Endothelial cell of umbilical vein (primary cell): ENCODE results near the gene SLC10A7. TPM values are rescaled to one million over a fixed set of nuclear protein-coding genes. Genes with fewer than 3 reads are reported as not detected.

Experiments
- BruUV-seq: library from RNA; stranded (reverse); fragments of 400-500 nt; replicated peaks from 2 replicates; lab custom pipeline; 2021; lab: Mats Ljungman, UMichigan
- CTCF ChIA-PET: fragments of 300-600, 350-600 bp; sonication (Branson Sonifier 250); formaldehyde crosslinking; loops from one replicate; lab custom pipeline; 2021; ENCODE audit warnings: antibody characterized with exemption, inconsistent platforms; lab: Charles Lee
- POLR2A ChIA-PET: fragments of 300-600, 350-600 bp; sonication (Branson Sonifier 250); formaldehyde crosslinking; loops from one replicate; lab custom pipeline; 2021; ENCODE audit warnings: antibody characterized with exemption, inconsistent platforms; lab: Charles Lee
- DNase-seq: peaks from one replicate; pipeline ENCODE4 v3.0.0-alpha.2; 2011; ENCODE audit warnings: low read depth, low spot score
- FAIRE-seq: peaks from 2 replicates; lab custom pipeline; 2011; peaks lifted over from hg19 to GRCh38; lab: Jason Lieb, UNC
- H2AFZ ChIP-seq: 2 replicates; pipeline ENCODE4 v1.6.0; 2012; ENCODE audit warnings: low read depth, low read length, control low read depth, inconsistent platforms
- H3K27ac ChIP-seq: 2 replicates; pipeline ENCODE4 v1.5.1; 2011; ENCODE audit warnings: low read depth, mild to moderate bottlenecking, control low read depth, low read length, moderate library complexity; ENCODE audit not compliant: insufficient read depth
- H3K27me3 ChIP-seq, 2 experiments: 2 replicates each; pipeline versions ENCODE4 v1.6.0 to v1.6.1; 2011; ENCODE audit warnings: low read length in 2 of 2, mixed read lengths in 1 of 2; ENCODE audit not compliant: control insufficient read depth in 2 of 2, insufficient read depth in 2 of 2
- H3K36me3 ChIP-seq, 2 experiments: 2 replicates in 1 of 2; 3 replicates in 1 of 2; pipeline ENCODE4 v1.5.1; 2011; ENCODE audit warnings: low read length in 2 of 2, mild to moderate bottlenecking in 1 of 2, moderate library complexity in 1 of 2; ENCODE audit not compliant: control insufficient read depth in 2 of 2, insufficient read depth in 2 of 2; ENCODE audit errors: extremely low read depth in 1 of 2
- H3K4me1 ChIP-seq: 3 replicates; pipeline ENCODE4 v1.5.1; 2011; ENCODE audit warnings: mild to moderate bottlenecking, low read length; ENCODE audit not compliant: control insufficient read depth, insufficient read depth; ENCODE audit errors: extremely low read depth
- H3K4me2 ChIP-seq: 2 replicates; pipeline ENCODE4 v1.6.1; 2011; ENCODE audit warnings: low read length, control low read depth, mixed read lengths; ENCODE audit not compliant: insufficient read depth
- H3K4me3 ChIP-seq, 3 experiments: fragments of 200-600 bp in 1 of 3; sonication (generic), shearing (Covaris generic) in 1 of 3; replicated peaks in 1 of 3; 2 replicates each; pipeline ENCODE4 v1.5.1; 2011 to 2016; ENCODE audit warnings: control low read depth in 3 of 3, low read length in 3 of 3, mild to moderate bottlenecking in 2 of 3, inconsistent platforms in 1 of 3, low read depth in 1 of 3, moderate library complexity in 1 of 3; ENCODE audit not compliant: insufficient read depth in 1 of 3
- H3K79me2 ChIP-seq: 2 replicates; pipeline ENCODE4 v1.6.0; 2012; ENCODE audit warnings: low read length, inconsistent platforms; ENCODE audit not compliant: control insufficient read depth, insufficient read depth
- H3K9ac ChIP-seq: replicated peaks from 2 replicates; pipeline ENCODE3; 2011; ENCODE audit warnings: low read length, control low read depth; ENCODE audit not compliant: insufficient read depth; ENCODE audit errors: extremely low read depth
- H3K9me1 ChIP-seq: replicated peaks from 3 replicates; pipeline ENCODE4 v1.6.0; 2011; ENCODE audit warnings: mild to moderate bottlenecking, low read length; ENCODE audit not compliant: control insufficient read depth, insufficient read depth; ENCODE audit errors: extremely low read depth
- H3K9me3 ChIP-seq: replicated peaks from 2 replicates; pipeline ENCODE4 v1.5.1; 2012; ENCODE audit warnings: low read length, inconsistent platforms; ENCODE audit not compliant: control insufficient read depth, insufficient read depth
- H4K20me1 ChIP-seq: replicated peaks from 2 replicates; pipeline ENCODE3; 2011; ENCODE audit warnings: mild to moderate bottlenecking, low read length; ENCODE audit not compliant: control insufficient read depth, insufficient read depth; ENCODE audit errors: extremely low read depth
- CTCF ChIP-seq, 2 donors: IDR thresholded peaks; 1 replicate in 1 of 2; 2 replicates in 1 of 2; pipeline ENCODE4 v1.5.1; 2011; ENCODE audit warnings: low read length in 2 of 2, mild to moderate bottlenecking in 2 of 2, moderate library complexity in 2 of 2, control low read depth in 1 of 2, inconsistent platforms in 1 of 2, low read depth in 1 of 2; ENCODE audit not compliant: insufficient read depth in 1 of 2; ENCODE audit errors: extremely low read depth in 1 of 2
- EZH2 ChIP-seq: IDR thresholded peaks from 2 replicates; pipeline ENCODE4 v1.6.1; 2012; ENCODE audit warnings: borderline replicate concordance, low read depth, mild to moderate bottlenecking, moderate library complexity, low read length, inconsistent platforms; ENCODE audit not compliant: severe bottlenecking
- FOS ChIP-seq: IDR thresholded peaks from 2 replicates; pipeline ENCODE4 v1.6.1; 2011; ENCODE audit warnings: mild to moderate bottlenecking, low read length, moderate library complexity, borderline replicate concordance; ENCODE audit not compliant: insufficient read depth
- GATA2 ChIP-seq: IDR thresholded peaks from 2 replicates; pipeline ENCODE4 v1.7.0; 2011; ENCODE audit warnings: low read depth, mild to moderate bottlenecking, moderate library complexity, mixed read lengths, low read length; ENCODE audit not compliant: insufficient read length, insufficient read depth
- JUN ChIP-seq: IDR thresholded peaks from 2 replicates; pipeline ENCODE4 v1.6.1; 2011; ENCODE audit warnings: borderline replicate concordance, low read depth; ENCODE audit not compliant: insufficient read length, insufficient read depth
- MAX ChIP-seq: IDR thresholded peaks from 2 replicates; pipeline ENCODE4 v1.6.1; 2011; ENCODE audit not compliant: insufficient read depth, insufficient read length
- MYC ChIP-seq: IDR thresholded peaks from one replicate; pipeline ENCODE4 v1.6.1; 2011; ENCODE audit warnings: mild to moderate bottlenecking, low read depth, low read length
- POLR2A ChIP-seq: IDR thresholded peaks from 2 replicates; pipeline ENCODE4 v1.6.1; 2012; ENCODE audit warnings: low read depth, mild to moderate bottlenecking, control low read depth, low read length
- POLR2AphosphoS5 ChIP-seq: IDR thresholded peaks from 2 replicates; pipeline ENCODE4 v1.6.1; 2012; ENCODE audit warnings: low read depth, mild to moderate bottlenecking, control low read depth, low read length, moderate library complexity; ENCODE audit not compliant: insufficient read depth
- dilution Hi-C: fragments of 300-500 bp; cut with MboI; formaldehyde crosslinking; loops from one replicate; pipeline ENCODE4 v1.15.0; 2019; ENCODE audit warnings: low sequenced_read_pairs; ENCODE audit not compliant: extremely low pct_ligation_motif_present
- intact Hi-C: fragments of 100-400 bp; cut with micrococcal nuclease; formaldehyde crosslinking; loops from one replicate; pipeline ENCODE4 v1.10.0; 2022
- polyA plus RNA-seq, 4 experiments: library from polyadenylated mRNA; depleted of rRNA in 3 of 4; stranded (reverse) in 3 of 4; unstranded in 1 of 4; fragments of >200 nt; gene quantifications; 2 replicates each; pipeline versions ENCODE4 v1.2.1 to v1.2.3, GENCODE V29; 2011 to 2012; ENCODE audit warnings: missing spikeins in 1 of 4
- total RNA-seq: library from RNA; stranded (reverse); gene quantifications from 2 replicates; pipeline ENCODE4 v1.2.3, GENCODE V29; 2021

SLC10A7 gene
- total and polyA plus RNA-seq, 2 donors (not counting 3 experiments of a cell fraction or from before 2014, with no cell fraction given), result 13.6 to 20.4 TPM

GRCh38 chr4:146299607-146300006 lies 222.1 kb downstream of the SLC10A7 start:
- H3K4me3 ChIP-seq, result no peak overlapping the region
- no peaks in the 10 kb centered on the region for H4K20me1 ChIP-seq
- dilution Hi-C loops, result no loop called here
- CTCF ChIA-PET, result no interaction called here
- DNase-seq (no peak), FAIRE-seq (no peak)
- H3K36me3 ChIP-seq, result no peaks in the 10 kb centered on the region
- H3K9me3 ChIP-seq, result no peaks in the 10 kb centered on the region
- POLR2A ChIA-PET, result no interaction called here
- no peak for TF ChIP-seq POLR2A
- no peak for TF ChIP-seq MYC
- TF ChIP-seq EZH2, result no peak
- no peak for TF ChIP-seq CTCF (IDR thresholded peaks at IDR 0.05; ENCODE audit: extremely low read depth in 1 of 2, insufficient read depth in 1 of 2, low read depth in 1 of 2, low read length in 2 of 2)
- no peak for TF ChIP-seq POLR2AphosphoS5
- TF ChIP-seq MAX, result no peak
- no peak for TF ChIP-seq FOS
- TF ChIP-seq JUN, result no peak
- TF ChIP-seq GATA2, result no peak
- no peak overlapping the region for H2AFZ ChIP-seq
- H3K4me1 ChIP-seq, result no peaks in the 10 kb centered on the region
- no peaks in the 10 kb centered on the region for H3K79me2 ChIP-seq
- BruUV-seq, result no TSS peak
- H3K27me3 ChIP-seq, result no peaks in the 10 kb centered on the region
- H3K9ac ChIP-seq, result no peak overlapping the region
- H3K27ac ChIP-seq, result no peak overlapping the region
- no peaks in the 10 kb centered on the region for H3K9me1 ChIP-seq
- H3K4me2 ChIP-seq, result no peak overlapping the region
- intact Hi-C loops, result no loop called here
